Caco-2 (cell line): ENCODE results near the gene CRTAC1. TPM values are rescaled to one million over a fixed set of nuclear protein-coding genes. Genes with fewer than 3 reads are reported as not detected.

Experiments
- BruUV-seq: library from RNA; stranded (reverse); fragments of 400-500 nt; replicated peaks from 2 replicates; lab custom pipeline; 2021; lab: Mats Ljungman, UMichigan
- CTCF ChIA-PET: fragments of 300-600 bp; sonication (Branson Sonifier 250); formaldehyde crosslinking; loops from one replicate; lab custom pipeline; 2022; ENCODE audit warnings: antibody characterized with exemption; lab: Charles Lee
- POLR2A ChIA-PET: fragments of 300-600 bp; sonication (Branson Sonifier 250); formaldehyde crosslinking; loops from one replicate; lab custom pipeline; 2022; ENCODE audit warnings: antibody characterized with exemption; lab: Charles Lee
- DNase-seq, 2 experiments: peaks; one replicate each; pipeline versions ENCODE4 v3.0.0 to v3.0.0-alpha.2; 2020 to 2022
- H3K27me3 ChIP-seq: replicated peaks from 2 replicates; pipeline ENCODE4 v1.6.0; 2011; ENCODE audit warnings: low read length; ENCODE audit not compliant: control insufficient read depth, insufficient read depth
- H3K36me3 ChIP-seq: 2 replicates; pipeline ENCODE4 v1.5.1; 2011; ENCODE audit warnings: low read length; ENCODE audit not compliant: control insufficient read depth, insufficient read depth
- H3K4me1 ChIP-seq: fragments of 250-450 bp; sonication (Bioruptor Pico); 2 replicates; pipeline ENCODE4 v1.5.1; 2020; ENCODE audit warnings: mild to moderate bottlenecking
- H3K4me3 ChIP-seq: 2 replicates; pipeline ENCODE4 v1.5.1; 2011; ENCODE audit warnings: low read depth, mild to moderate bottlenecking, control low read depth, low read length
- H3K9me3 ChIP-seq: fragments of 250-450 bp; sonication (Bioruptor Pico); 2 replicates; pipeline ENCODE4 v1.5.1; 2020; ENCODE audit warnings: mild to moderate bottlenecking, moderate library complexity
- H3K27ac Mint-ChIP-seq: one replicate; pipeline ENCODE4 v1.8.0; 2022; ENCODE audit warnings: mixed read lengths; ENCODE audit not compliant: unreplicated experiment
- H3K27me3 Mint-ChIP-seq: one replicate; pipeline ENCODE4 v1.8.0; 2022; ENCODE audit warnings: mixed read lengths; ENCODE audit not compliant: insufficient read depth, unreplicated experiment
- H3K36me3 Mint-ChIP-seq: one replicate; pipeline ENCODE4 v1.8.0; 2022; ENCODE audit warnings: mild to moderate bottlenecking, mixed read lengths; ENCODE audit not compliant: insufficient read depth, unreplicated experiment
- H3K4me1 Mint-ChIP-seq: one replicate; pipeline ENCODE4 v1.8.0; 2022; ENCODE audit warnings: low read depth, mixed read lengths; ENCODE audit not compliant: unreplicated experiment
- H3K4me3 Mint-ChIP-seq: one replicate; pipeline ENCODE4 v1.8.0; 2022; ENCODE audit warnings: mild to moderate bottlenecking, moderate library complexity, mixed read lengths; ENCODE audit not compliant: unreplicated experiment
- H3K9me3 Mint-ChIP-seq: one replicate; pipeline ENCODE4 v1.8.0; 2022; ENCODE audit warnings: mixed read lengths; ENCODE audit not compliant: unreplicated experiment
- intact Hi-C: fragments of 100-400 bp; cut with micrococcal nuclease; formaldehyde crosslinking; loops from one replicate; pipeline ENCODE4 v1.10.0; 2022; ENCODE audit not compliant: unreplicated experiment
- total RNA-seq: library from RNA; stranded (reverse); gene quantifications from 2 replicates; pipeline ENCODE4 v1.2.3, GENCODE V29; 2022
- TF ChIP-seq, protein P1 (sequence below), 2 experiments: fragments of 200-600 bp in 1 of 2; IDR thresholded peaks; 1 replicate in 1 of 2; 2 replicates in 1 of 2; pipeline versions ENCODE4 v1.5.1 to v1.8.0; 2011 to 2022; ENCODE audit warnings: antibody characterized with exemption in 1 of 2, control low read depth in 1 of 2, inconsistent platforms in 1 of 2, low read depth in 1 of 2, low read length in 1 of 2, mild to moderate bottlenecking in 1 of 2, moderate library complexity in 1 of 2; ENCODE audit not compliant: insufficient read depth in 1 of 2, severe bottlenecking in 1 of 2, unreplicated experiment in 1 of 2

Gene CRTAC1
- total RNA-seq, 1 experiment from 2014 or later: not detected

DNA sequence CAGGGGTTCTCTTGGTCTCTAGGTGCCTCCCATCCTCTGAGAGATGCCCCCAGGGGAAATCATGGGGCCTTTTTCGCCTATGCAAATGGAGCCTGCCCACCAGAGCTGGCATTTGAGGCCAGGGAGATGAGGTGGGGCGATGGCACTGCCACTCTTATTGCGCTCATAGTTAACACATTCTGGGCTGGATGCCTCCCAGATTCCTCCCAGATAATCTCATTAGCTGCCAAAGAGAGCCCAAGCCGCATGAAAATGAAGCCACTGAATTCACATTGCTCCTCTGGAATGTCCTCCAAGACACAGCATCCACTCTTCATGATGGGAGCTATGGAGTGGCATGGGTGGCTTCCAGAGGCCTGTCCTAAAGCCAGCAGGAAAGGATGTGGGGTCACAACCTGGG lies 119.8 kb downstream of the CRTAC1 start:
- CTCF ChIA-PET: interaction anchor here (1.1 to 1.3 kb wide), 2 partner anchors 131 to 137 kb away, joined by 3 to 6 read pairs; no protein-coding TSS in a partner anchor
- peaks cover 18% of the 10 kb centered on the region for H3K27me3 Mint-ChIP-seq
- no peaks in the 10 kb centered on the region for H3K9me3 ChIP-seq
- H3K4me3 ChIP-seq: no peak overlapping the region
- no peaks in the 10 kb centered on the region for H3K4me1 ChIP-seq
- TF ChIP-seq, protein P1, sequence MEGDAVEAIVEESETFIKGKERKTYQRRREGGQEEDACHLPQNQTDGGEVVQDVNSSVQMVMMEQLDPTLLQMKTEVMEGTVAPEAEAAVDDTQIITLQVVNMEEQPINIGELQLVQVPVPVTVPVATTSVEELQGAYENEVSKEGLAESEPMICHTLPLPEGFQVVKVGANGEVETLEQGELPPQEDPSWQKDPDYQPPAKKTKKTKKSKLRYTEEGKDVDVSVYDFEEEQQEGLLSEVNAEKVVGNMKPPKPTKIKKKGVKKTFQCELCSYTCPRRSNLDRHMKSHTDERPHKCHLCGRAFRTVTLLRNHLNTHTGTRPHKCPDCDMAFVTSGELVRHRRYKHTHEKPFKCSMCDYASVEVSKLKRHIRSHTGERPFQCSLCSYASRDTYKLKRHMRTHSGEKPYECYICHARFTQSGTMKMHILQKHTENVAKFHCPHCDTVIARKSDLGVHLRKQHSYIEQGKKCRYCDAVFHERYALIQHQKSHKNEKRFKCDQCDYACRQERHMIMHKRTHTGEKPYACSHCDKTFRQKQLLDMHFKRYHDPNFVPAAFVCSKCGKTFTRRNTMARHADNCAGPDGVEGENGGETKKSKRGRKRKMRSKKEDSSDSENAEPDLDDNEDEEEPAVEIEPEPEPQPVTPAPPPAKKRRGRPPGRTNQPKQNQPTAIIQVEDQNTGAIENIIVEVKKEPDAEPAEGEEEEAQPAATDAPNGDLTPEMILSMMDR (IDR thresholded peaks at IDR 0.05; ENCODE audit: insufficient read depth in 1 of 2, low read depth in 1 of 2, low read length in 1 of 2, severe bottlenecking in 1 of 2, unreplicated experiment in 1 of 2): no peak
- H3K27ac Mint-ChIP-seq: no peak overlapping the region
- POLR2A ChIA-PET: no interaction called here
- intact Hi-C loops: no loop called here
- H3K4me1 Mint-ChIP-seq: no peaks in the 10 kb centered on the region
- H3K27me3 ChIP-seq: peaks cover 2% of the 10 kb centered on the region
- H3K36me3 Mint-ChIP-seq: no peaks in the 10 kb centered on the region
- no peak overlapping the region for H3K4me3 Mint-ChIP-seq
- no TSS peak for BruUV-seq
- DNase-seq: no peak
- no peaks in the 10 kb centered on the region for H3K9me3 Mint-ChIP-seq
- H3K36me3 ChIP-seq: no peaks in the 10 kb centered on the region

DNA sequence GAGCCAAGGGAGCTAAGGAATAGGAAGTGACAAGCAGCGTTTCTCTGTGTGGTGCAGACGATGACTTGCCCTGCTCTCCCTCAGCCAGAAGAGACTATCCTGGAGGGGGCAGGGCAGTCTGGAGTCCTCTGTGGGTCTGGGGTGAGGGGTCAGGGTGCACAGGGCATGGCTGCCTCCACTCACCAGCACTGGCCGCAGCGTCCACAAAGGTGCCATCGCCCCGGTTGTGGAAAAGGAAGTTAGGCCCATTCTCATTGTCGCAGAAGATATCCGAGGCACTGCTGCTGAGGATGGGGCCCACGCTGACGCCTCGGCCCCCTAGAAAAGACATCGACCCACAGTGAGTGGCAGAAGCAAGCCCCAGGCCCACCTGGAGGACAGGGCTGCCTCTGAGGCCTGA lies 122.6 kb downstream of the CRTAC1 start:
- no TSS peak for BruUV-seq
- H3K27me3 Mint-ChIP-seq: peaks cover 31% of the 10 kb centered on the region
- ChIA-PET CTCF (no interaction called here), POLR2A (no interaction called here)
- Histone ChIP-seq H3K9me3 (no peaks in the 10 kb centered on the region), H3K4me3 (no peak overlapping the region), H3K36me3 (no peaks in the 10 kb centered on the region), H3K4me1 (no peaks in the 10 kb centered on the region), H3K27me3 (peaks cover 1% of the 10 kb centered on the region)
- no peaks in the 10 kb centered on the region for H3K9me3 Mint-ChIP-seq
- no peak overlapping the region for H3K27ac Mint-ChIP-seq
- H3K4me3 Mint-ChIP-seq: no peak overlapping the region
- TF ChIP-seq, protein P1 (IDR thresholded peaks at IDR 0.05; ENCODE audit: insufficient read depth in 1 of 2, low read depth in 1 of 2, low read length in 1 of 2, severe bottlenecking in 1 of 2, unreplicated experiment in 1 of 2): no peak
- no peaks in the 10 kb centered on the region for H3K36me3 Mint-ChIP-seq
- no peaks in the 10 kb centered on the region for H3K4me1 Mint-ChIP-seq
- intact Hi-C loops: no loop called here
- no peak for DNase-seq

DNA sequence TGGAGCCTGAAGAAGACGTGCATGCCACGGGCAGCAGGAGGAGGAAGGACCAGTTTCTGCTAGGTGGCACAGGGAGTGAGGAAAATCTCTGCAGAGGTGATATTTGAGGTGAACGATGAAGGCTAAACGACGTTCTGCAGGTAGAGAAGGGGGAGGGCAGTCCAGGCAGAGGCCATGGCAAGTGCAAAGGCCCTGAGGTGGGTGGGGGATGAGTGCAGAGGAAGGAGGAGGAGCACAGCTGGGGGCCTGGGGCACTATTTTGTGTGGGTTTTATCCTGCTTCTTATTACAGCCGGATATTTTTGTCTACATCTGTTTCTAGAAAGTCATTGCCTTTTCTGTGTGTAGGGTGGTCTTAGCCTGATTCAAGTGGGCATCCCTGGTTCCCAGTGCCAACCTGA lies 123.2 kb downstream of the CRTAC1 start:
- no peak for DNase-seq
- H3K4me3 Mint-ChIP-seq: no peak overlapping the region
- ChIA-PET POLR2A (no interaction called here), CTCF (no interaction called here)
- H3K4me1 Mint-ChIP-seq: no peaks in the 10 kb centered on the region
- no peaks in the 10 kb centered on the region for H3K36me3 Mint-ChIP-seq
- H3K27me3 Mint-ChIP-seq: peaks cover 29% of the 10 kb centered on the region
- Histone ChIP-seq H3K27me3 (peaks cover 1% of the 10 kb centered on the region), H3K9me3 (no peaks in the 10 kb centered on the region), H3K4me3 (no peak overlapping the region), H3K4me1 (no peaks in the 10 kb centered on the region), H3K36me3 (no peaks in the 10 kb centered on the region)
- no peaks in the 10 kb centered on the region for H3K9me3 Mint-ChIP-seq
- H3K27ac Mint-ChIP-seq: no peak overlapping the region
- no TSS peak for BruUV-seq
- intact Hi-C loops: no loop called here
- TF ChIP-seq, protein P1 (IDR thresholded peaks at IDR 0.05; ENCODE audit: insufficient read depth in 1 of 2, low read depth in 1 of 2, low read length in 1 of 2, severe bottlenecking in 1 of 2, unreplicated experiment in 1 of 2): no peak
